Stomach (tissue), 4 donors: ENCODE data around the gene E2F2.

Source experiments
- POLR2A ChIP-seq, 4 donors: fragments of 450-650 bp; IDR thresholded peaks; one replicate each; pipeline ENCODE4 v1.6.1; 2016; ENCODE audit warnings: antibody characterized with exemption in 4 of 4, control low read depth in 2 of 4, mild to moderate bottlenecking in 1 of 4, moderate library complexity in 1 of 4
- POLR2AphosphoS5 ChIP-seq, 3 donors: sonication (generic); formaldehyde crosslinking; IDR thresholded peaks; one replicate each; pipeline ENCODE4 v1.6.1; 2016; ENCODE audit warnings: antibody characterized with exemption in 3 of 3
- TF ChIP-seq, protein P1 (sequence below), 7 experiments: fragments of 450-650 bp in 4 of 7; fragments of 200-600 bp in 3 of 7; sonication (generic) in 3 of 7; IDR thresholded peaks; one replicate each; pipeline ENCODE4 v1.5.1; 2016 to 2019; ENCODE audit warnings: antibody characterized with exemption in 7 of 7, control low read depth in 2 of 7, mild to moderate bottlenecking in 1 of 7

DNA sequence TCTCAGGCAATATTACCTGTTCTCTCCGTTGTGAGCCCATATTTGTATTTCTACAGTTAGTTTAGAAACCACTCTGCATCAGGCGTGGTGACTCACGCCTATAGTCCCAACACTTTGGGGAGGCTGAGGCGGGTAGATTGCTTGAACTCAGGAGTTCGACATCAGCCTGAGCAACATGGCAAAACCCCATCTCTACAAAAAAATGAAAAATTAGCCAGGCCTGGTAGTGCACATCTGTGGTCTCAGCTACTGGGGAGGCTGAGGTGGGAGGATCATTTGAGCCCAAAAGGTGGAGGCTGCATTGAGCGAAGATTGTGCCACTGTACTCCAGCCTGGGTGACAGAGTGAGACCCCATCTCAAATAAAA is 47.9 kb upstream of the E2F2 start:
- TF ChIP-seq, protein P1, sequence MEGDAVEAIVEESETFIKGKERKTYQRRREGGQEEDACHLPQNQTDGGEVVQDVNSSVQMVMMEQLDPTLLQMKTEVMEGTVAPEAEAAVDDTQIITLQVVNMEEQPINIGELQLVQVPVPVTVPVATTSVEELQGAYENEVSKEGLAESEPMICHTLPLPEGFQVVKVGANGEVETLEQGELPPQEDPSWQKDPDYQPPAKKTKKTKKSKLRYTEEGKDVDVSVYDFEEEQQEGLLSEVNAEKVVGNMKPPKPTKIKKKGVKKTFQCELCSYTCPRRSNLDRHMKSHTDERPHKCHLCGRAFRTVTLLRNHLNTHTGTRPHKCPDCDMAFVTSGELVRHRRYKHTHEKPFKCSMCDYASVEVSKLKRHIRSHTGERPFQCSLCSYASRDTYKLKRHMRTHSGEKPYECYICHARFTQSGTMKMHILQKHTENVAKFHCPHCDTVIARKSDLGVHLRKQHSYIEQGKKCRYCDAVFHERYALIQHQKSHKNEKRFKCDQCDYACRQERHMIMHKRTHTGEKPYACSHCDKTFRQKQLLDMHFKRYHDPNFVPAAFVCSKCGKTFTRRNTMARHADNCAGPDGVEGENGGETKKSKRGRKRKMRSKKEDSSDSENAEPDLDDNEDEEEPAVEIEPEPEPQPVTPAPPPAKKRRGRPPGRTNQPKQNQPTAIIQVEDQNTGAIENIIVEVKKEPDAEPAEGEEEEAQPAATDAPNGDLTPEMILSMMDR (IDR thresholded peaks at IDR 0.05) = no peak
- TF ChIP-seq POLR2A (IDR thresholded peaks at IDR 0.05) = no peak
- no peak for TF ChIP-seq POLR2AphosphoS5 (IDR thresholded peaks at IDR 0.05)
